Endometrial microvascular endothelial cells (primary cell): ENCODE measurements around the gene BDKRB2. TPM values are rescaled to one million over a fixed set of nuclear protein-coding genes. Genes with fewer than 3 reads are reported as not detected.

Source experiments
- in situ Hi-C: cut with HindIII; loops from 2 replicates; pipeline ENCODE4 v1.10.0; 2017; ENCODE audit warnings: low sequenced_read_pairs, low pct_unique_long_range_greater_than_20kb; ENCODE audit errors: inconsistent ontology term
- total RNA-seq: library from RNA; depleted of rRNA; stranded (reverse); fragments of >200 nt; gene quantifications from one replicate; pipeline ENCODE4 v1.2.3, GENCODE V29; 2015; ENCODE audit errors: inconsistent ontology term

The BDKRB2 gene
- total RNA-seq, 1 donor from 2014 or later: 0.56 TPM

DNA sequence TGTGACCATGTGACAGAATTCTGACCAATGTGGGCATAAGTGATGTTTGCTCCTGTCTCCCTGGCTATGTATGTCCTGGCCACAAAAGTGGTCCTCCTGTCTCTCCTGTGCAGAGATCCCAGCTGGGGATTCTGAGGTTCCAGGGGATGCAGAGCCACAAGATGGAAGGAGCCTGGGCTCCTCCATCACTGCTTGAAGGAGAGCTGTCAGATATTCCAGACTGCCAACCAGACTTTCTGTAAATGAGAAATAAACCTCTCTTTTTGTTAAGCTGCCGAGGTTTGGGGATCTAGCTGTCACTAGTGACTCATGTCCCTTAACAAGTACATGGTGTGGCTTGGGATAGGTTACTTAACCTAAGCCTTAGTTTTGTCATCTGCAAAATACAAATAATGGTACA, 73.3 kb downstream of the BDKRB2 start:
- in situ Hi-C loops: no loop called here

DNA sequence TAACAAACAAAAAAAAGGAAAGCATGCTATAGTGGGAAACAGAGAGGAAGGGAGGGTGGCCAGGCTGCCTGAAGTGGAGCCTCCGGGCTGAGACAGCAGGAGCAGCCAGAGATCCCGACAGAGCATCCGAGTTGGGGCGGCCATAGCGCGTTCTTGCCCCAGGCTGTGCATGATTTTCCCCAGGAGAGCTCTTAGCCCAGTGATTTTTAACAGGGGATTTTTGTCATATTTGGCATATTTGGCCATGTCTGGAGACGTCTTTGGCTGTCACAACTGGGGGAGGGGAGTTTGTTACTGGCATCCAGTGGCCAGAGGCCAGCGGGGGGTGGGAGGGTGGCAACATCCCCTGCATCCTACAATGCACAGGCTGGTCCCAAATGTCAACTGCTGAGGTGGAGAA, 74.9 kb downstream of the BDKRB2 start:
- in situ Hi-C loops: no loop called here

DNA sequence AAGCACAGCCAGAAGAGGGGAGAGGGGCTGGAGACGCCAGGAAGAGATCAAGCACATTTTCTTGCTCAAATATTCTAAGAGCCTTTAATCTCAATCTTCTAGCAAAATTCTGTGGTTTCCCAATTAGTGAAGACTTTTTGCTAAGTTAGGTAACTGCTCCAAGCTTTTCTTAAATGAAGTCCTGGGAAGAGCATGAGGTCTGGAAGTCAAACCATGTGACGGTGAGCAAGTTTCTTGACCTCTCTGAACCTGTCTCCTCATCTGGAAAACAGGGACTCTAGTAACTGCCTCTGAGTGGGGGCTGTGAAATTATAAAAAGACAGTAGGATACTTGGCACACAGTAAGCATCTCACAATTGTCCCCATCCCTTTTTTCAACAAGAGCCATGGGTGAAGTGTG, 75.5 kb downstream of the BDKRB2 start:
- in situ Hi-C loops: no loop called here

DNA sequence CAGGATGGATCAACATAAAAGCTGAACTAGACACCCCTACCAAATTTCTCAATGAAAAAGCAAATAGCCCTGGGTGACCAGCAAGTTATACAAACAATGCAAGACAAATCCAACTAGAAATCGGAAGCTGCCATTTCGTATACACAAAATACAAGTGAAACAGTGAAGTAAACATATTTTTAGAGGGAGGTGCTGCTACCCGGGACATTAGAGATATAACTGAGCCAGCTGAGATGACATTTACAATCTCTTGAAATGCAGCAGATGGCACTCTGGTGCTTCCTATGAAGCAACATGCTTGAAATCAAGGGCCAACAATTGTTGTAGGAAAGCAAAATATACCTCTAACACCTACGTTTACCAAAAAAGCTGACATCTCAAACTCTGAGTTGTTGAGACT, 76.8 kb downstream of the BDKRB2 start:
- in situ Hi-C loops: no loop called here

DNA sequence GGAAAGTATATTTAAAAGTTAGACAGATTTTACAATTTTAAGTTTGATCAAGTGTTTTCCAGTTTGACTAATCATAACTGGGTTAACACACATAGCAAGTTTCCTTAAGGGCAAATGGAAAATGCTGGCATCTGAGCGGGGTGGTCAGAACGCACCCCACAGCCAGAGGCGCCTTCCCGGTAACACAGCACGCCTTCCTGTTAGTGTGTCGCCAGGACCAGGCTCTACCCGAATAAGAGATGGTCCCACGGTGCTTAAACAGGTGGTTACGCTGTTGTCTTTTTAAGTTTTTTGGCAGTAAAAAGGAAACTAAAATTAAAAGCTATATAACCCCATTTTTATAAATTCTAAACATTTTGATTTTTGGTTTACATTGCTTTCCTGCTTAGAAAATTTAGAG, 79.4 kb downstream of the BDKRB2 start:
- in situ Hi-C loops: no loop called here

DNA sequence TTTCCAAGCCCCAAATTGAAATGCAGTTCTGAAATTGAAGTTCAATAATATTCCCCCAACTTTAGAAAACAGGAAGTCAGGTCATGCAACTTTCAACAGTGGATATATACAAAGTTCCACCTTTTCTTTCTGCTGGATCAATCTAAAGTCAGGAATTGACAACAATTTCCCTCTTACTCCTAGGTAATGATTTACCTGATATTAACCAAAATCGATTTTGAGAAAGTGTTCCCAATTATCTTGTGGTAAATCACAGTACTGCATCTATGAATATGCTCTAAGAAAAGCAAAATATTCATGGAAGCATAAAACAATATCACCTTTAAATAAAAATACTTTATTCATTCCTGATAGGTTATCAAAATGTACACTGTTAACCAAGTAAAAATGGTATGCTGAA, 79.8 kb downstream of the BDKRB2 start:
- in situ Hi-C loops: no loop called here

DNA sequence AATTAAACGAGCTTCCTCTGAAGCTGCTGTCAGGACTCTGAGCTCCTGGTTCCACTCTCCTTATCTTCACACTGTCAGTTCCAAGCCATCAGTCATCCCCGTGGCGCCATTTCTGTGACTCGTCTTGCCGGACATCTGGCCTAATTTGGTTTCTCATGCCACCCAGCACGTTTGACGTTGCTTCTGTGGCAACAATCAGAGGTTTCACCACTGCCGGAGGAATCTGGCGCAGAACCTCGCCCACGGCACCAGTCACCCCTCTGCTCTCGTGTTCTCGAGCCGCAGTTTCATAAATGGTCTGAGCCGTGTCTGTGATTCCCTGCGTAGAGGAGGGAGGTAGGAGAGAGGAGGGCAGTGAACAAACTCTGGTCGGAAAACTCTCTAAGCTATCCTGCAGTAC, 81.0 kb downstream of the BDKRB2 start:
- in situ Hi-C loops: no loop called here

DNA sequence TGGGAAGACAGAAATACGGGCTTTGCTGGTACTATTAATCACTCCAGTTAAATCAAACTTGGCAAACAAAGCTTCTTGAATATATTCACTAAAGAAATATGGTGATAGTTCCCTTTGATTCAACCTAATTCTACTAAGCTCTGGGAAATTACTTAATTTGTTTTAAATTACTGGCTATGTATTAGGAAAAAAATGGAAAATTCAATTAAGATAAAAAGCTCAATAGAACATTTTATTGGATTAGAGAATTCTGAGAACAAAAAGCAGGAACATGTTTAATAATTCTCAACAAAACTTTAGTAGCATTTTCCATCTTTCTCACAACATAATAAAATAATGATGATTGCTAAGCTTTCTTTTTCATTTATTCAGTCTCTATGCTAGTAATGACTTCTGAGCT, 81.6 kb downstream of the BDKRB2 start:
- in situ Hi-C loops: no loop called here

DNA sequence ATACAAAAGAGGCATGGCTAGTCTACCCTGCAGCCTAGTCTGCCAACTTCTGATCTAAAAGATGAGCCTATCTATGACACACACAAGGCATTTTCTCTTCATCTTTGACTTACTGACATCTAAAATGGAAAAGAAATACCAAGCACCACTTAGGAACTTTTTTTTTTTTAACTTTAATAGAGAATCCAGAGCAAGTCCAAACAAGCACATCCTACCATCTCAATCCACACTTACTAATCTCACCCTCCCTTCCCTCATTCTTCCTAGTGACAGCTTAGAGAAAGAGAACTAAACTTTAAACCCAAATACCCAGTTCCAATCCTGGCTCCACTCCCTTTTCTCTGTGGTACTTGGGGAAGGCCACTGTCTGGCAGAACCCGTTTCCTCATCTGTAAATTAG, 83.2 kb downstream of the BDKRB2 start:
- in situ Hi-C loops: no loop called here

Other genes with a start within 250 kb of the BDKRB2 start
- 1.9 TPM for gene C14orf132, start 165.5 kb upstream of the BDKRB2 start, total RNA-seq
- gene BDKRB1, start 51.4 kb downstream of the BDKRB2 start, total RNA-seq: not detected
- 18.9 TPM for gene ATG2B, start 158.5 kb downstream of the BDKRB2 start, total RNA-seq
- gene GSKIP, start 158.7 kb downstream of the BDKRB2 start, total RNA-seq: 40.1 TPM
- 0.28 TPM for gene AK7, start 187.3 kb downstream of the BDKRB2 start, total RNA-seq